Stimulated activated CD8-positive, alpha-beta memory T cell treated with anti-CD3 and anti-CD28 coated beads, Interleukin-7, amount 100 ng/mL, for 1 hour (primary cell): ENCODE results near the gene CTNNBL1.

Experiments
- DNase-seq, 2 donors: peaks; one replicate each; pipeline ENCODE4 v3.0.0-alpha.2; 2020; ENCODE audit warnings: low read depth in 2 of 2

The CTNNBL1 gene

DNA sequence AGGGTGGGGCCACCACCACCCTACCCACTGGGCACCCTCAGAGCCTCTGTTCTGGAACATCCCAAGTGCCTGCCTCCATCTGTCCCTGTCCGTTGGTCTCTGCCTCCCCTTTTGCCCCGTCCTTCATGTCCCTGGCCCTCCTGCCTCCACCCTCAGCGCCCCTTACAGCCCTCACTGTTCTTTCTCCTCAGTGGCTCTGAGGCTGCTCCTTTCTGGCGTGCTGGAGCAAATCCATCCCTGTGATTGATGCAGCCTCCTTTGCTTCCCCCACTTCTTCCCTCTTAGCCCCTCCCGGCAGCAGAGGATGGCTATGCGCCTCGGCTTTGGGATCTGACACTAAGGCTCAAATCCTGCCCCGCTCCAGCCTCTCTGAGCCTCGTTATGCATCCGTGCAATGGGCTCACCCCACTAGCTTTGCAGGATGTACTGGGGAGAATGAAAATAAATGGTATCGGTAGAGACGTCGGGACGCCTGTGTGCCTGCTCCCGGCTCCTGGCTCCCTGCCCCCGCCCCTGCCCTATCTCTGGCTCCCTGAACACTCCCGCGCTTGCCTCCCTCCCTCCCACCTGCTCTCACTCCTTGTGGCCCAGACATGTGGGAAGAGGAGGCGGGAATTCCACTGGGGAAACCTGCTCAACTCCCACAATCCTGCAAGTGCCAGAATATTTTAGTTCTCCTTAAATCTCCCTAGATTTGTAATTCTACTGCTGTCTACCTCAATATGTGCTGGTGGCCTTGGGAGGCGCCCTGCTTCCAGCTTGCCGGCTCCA lies 222.2 kb downstream of the CTNNBL1 start:
- no peak for DNase-seq

GRCh38 chr20:37917461-37917860 lies 223.6 kb downstream of the CTNNBL1 start:
- no peak for DNase-seq

- no peak for DNase-seq
Measured at GRCh38 chr20:37918035-37918434, 224.2 kb downstream of the CTNNBL1 start.

DNA sequence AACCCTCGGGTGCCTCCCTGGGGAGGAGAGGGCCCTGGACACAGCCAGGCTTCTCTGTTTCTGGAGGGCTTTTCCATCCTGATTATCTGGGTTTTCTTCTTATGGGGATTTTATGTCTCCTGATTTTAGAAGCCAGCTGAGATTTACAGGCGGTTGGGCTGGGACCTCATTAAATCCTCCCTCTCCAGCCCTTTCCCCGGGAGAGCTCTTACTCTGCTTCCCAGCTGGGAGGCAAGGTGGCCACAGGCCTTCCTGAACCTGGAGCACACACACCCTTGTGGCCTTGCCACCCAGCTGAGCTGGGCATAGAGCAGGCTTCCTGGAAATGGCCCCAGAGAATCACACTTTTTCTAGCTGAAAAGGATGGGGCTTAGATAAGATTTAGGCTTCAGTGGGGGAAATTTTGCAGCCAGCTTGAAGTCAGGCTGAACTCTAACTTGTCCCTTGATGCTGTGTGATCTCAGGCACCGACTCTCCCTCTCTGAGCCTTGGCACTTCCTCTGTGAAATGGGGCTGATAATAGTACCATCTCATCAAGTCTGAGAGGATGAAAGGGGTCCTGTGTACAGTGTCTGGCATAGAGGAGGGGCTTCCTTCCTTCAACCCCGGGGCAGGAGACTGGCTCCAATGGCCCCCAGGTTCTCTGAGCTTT lies 225.7 kb downstream of the CTNNBL1 start:
- DNase-seq: no peak

GRCh38 chr20:37920270-37920669 lies 226.4 kb downstream of the CTNNBL1 start:
- no peak for DNase-seq

- DNase-seq: no peak
Measured at GRCh38 chr20:37920679-37921322, 227.0 kb downstream of the CTNNBL1 start.

- DNase-seq: no peak
Measured at GRCh38 chr20:37921341-37921929, 227.6 kb downstream of the CTNNBL1 start.
